ENCODE measurements around the gene GSAP.

Gene GSAP

GRCh38 chr7:77438131-77438530 lies 22.0 kb upstream of the GSAP start:
- Histone ChIP-seq H3K9me3 (ENCODE audit: control insufficient read depth, insufficient read depth, low read depth, low read length) (no peaks in the 10 kb centered on the region), H3K27ac (ENCODE audit: low read depth, low read length) (no peak overlapping the region)

DNA sequence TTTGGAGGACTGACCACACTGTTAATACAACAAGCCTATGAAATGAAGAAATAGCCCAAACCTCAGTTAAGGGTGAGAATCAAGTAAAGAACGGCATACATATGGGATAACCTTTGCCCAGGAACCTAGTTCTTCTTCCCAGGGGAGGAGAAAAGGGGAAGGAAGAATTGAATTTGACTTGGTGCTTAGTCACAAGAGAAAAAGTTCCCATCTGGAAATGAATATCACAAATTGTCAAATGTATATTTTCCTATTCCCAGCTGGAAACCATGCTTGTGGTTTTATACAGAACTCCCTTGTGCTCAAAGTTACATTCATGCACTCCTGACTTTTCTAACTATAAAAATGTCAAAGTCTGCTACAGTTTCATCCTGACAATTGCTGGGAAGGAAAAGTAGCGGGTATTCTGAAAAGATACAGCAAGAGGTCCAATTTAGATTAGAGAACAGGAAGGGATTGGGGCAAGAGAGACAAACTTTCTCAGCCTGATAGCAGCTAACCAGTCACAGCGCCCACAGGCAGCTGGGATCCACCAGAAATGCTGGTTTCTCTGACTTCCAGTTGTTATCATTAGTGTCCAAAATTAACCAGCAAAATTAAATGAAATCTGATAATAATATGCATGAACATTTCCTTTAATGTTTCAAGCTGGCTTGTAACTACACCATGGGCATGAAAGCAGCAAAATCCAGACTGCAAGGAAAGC lies 18.6 kb upstream of the GSAP start:
- Histone ChIP-seq H3K4me1 (ENCODE audit: control insufficient read depth, insufficient read depth, low read length) (0 out of 2 replicates have a peak, but pooled peaks cover 3% of the 10 kb centered on the region), H3K27ac (ENCODE audit: low read depth, low read length) (no peak overlapping the region), H3K9ac (ENCODE audit: low read length) (no peak overlapping the region), H3K4me3 (ENCODE audit: low read depth, low read length) (no peak overlapping the region), H3K36me3 (ENCODE audit: control insufficient read depth, insufficient read depth, low read length) (no peaks in the 10 kb centered on the region), H3K27me3 (ENCODE audit: control insufficient read depth, insufficient read depth, low read length) (no peaks in the 10 kb centered on the region), H3K9me3 (ENCODE audit: control insufficient read depth, insufficient read depth, low read depth, low read length) (no peaks in the 10 kb centered on the region)

More at GRCh38 chr7:77438131-77438530, 22.0 kb upstream of the GSAP start:
- H3K4me3 ChIP-seq (ENCODE audit: low read depth, low read length) = no peak overlapping the region
- no peak overlapping the region for H3K9ac ChIP-seq (ENCODE audit: low read length)
- H3K36me3 ChIP-seq (ENCODE audit: control insufficient read depth, insufficient read depth, low read length) = no peaks in the 10 kb centered on the region
- H3K4me1 ChIP-seq (ENCODE audit: control insufficient read depth, insufficient read depth, low read length) = 0 out of 2 replicates have a peak, but pooled peaks cover 3% of the 10 kb centered on the region
- no peaks in the 10 kb centered on the region for H3K27me3 ChIP-seq (ENCODE audit: control insufficient read depth, insufficient read depth, low read length)

DNA sequence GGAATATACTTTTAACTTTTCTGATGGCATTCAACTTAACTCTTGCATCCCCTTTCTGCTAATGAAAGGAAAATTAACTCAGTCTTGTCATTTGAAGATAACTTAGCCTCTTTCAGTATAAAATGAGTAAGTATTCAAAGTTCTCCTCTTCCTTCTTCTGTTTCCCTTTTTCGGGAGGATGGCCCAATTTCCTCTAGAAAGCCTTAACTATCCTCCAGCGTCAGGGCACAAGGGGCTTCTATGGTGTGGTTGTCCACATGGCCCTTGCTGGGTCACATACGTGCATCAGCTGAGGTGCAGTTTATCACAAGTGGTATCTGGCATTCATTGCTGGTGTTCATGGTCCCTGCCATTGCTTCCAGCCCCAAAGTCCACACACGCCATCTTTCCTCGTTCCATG lies 17.8 kb upstream of the GSAP start:
- Histone ChIP-seq H3K4me3 (ENCODE audit: low read depth, low read length) (no peak overlapping the region), H3K27ac (ENCODE audit: low read depth, low read length) (no peak overlapping the region), H3K27me3 (ENCODE audit: control insufficient read depth, insufficient read depth, low read length) (no peaks in the 10 kb centered on the region), H3K9ac (ENCODE audit: low read length) (no peak overlapping the region), H3K36me3 (ENCODE audit: control insufficient read depth, insufficient read depth, low read length) (no peaks in the 10 kb centered on the region), H3K9me3 (ENCODE audit: control insufficient read depth, insufficient read depth, low read depth, low read length) (no peaks in the 10 kb centered on the region), H3K4me1 (ENCODE audit: control insufficient read depth, insufficient read depth, low read length) (peaks cover 7% of the 10 kb centered on the region; the same call in 1 of the 2 replicates)

- no peaks in the 10 kb centered on the region for H3K9me3 ChIP-seq (ENCODE audit: control insufficient read depth, insufficient read depth, low read depth, low read length)
- no peak overlapping the region for H3K27ac ChIP-seq (ENCODE audit: low read depth, low read length)
- H3K36me3 ChIP-seq (ENCODE audit: control insufficient read depth, insufficient read depth, low read length) = no peaks in the 10 kb centered on the region
- H3K9ac ChIP-seq (ENCODE audit: low read length) = no peak overlapping the region
- H3K4me1 ChIP-seq (ENCODE audit: control insufficient read depth, insufficient read depth, low read length) = peaks cover 34% of the 10 kb centered on the region
- no peaks in the 10 kb centered on the region for H3K27me3 ChIP-seq (ENCODE audit: control insufficient read depth, insufficient read depth, low read length)
- H3K4me3 ChIP-seq (ENCODE audit: low read depth, low read length) = no peak overlapping the region
Measured at GRCh38 chr7:77430927-77431326, 14.8 kb upstream of the GSAP start.

GRCh38 chr7:77428777-77429231 lies 12.7 kb upstream of the GSAP start:
- H3K27ac ChIP-seq (ENCODE audit: low read depth, low read length) = no peak overlapping the region
- no peaks in the 10 kb centered on the region for H3K9me3 ChIP-seq (ENCODE audit: control insufficient read depth, insufficient read depth, low read depth, low read length)
- peaks cover 46% of the 10 kb centered on the region for H3K4me1 ChIP-seq (ENCODE audit: control insufficient read depth, insufficient read depth, low read length)
- H3K27me3 ChIP-seq (ENCODE audit: control insufficient read depth, insufficient read depth, low read length) = no peaks in the 10 kb centered on the region
- H3K36me3 ChIP-seq (ENCODE audit: control insufficient read depth, insufficient read depth, low read length) = no peaks in the 10 kb centered on the region
- no peak overlapping the region for H3K4me3 ChIP-seq (ENCODE audit: low read depth, low read length)
- no peak overlapping the region for H3K9ac ChIP-seq (ENCODE audit: low read length)

DNA sequence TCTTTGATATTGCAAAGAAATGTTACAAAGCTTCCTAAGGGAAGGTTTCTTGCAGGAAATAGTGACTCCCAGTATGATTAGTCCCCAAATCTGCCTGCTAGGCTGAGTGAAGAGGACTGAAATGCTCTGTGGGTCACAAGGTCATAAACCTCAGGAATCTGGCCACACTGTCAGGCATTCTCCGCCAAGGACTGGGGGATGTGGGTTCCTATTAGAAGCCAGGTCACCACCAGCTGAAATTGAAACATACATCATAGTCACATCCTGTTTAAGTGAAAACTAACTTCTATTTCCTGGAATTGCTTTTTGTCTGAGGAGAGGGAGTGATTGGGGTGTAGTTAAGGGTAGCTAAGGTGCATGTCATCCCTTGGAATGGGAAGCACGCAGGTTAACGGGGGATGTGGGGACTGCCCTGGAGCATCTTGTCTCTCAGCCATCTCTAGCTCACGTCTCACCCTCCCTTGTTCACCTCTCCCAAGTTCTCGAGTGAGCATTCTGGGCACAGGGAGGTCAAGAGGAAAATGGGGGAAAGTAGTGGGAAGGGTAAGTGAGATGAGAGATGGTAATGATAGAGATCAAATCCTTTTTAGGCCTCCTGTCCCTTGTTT lies 12.0 kb upstream of the GSAP start:
- no peak overlapping the region for H3K9ac ChIP-seq (ENCODE audit: low read length)
- no peak overlapping the region for H3K4me3 ChIP-seq (ENCODE audit: low read depth, low read length)
- no peak overlapping the region for H3K27ac ChIP-seq (ENCODE audit: low read depth, low read length)

DNA sequence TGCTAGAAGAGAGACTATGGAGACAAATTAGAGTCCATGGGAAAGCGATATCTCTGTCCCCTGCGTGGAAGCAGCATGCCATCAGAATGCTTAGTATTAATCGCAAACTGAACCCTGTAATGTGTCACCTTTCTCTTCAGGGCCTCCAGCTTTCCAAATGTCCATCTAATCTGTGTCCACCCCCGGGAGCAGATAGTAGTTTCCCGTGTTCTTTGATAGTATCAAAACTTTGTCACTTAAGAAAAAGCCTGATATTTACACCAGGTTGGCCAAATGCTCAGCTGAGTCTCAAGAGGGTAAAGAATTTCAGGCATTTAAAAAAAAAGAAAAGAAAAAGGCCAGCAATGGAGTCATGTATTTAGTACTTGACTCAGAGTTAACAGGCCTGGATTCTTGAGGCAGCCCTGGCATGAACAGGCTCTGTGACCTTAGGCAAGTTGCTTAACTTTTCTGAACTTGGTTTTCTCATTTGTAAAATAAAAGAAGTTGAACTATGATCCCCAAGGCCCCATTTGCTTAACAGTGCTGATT lies 10.4 kb upstream of the GSAP start:
- H3K4me1 ChIP-seq (ENCODE audit: control insufficient read depth, insufficient read depth, low read length) = peaks cover 46% of the 10 kb centered on the region
- peak overlapping the region; percentile 30; the same call in 1 of the 2 replicates for H3K4me3 ChIP-seq (ENCODE audit: low read depth, low read length)

More for the DNA sequence above, 12.0 kb upstream of the GSAP start:
- peaks cover 46% of the 10 kb centered on the region for H3K4me1 ChIP-seq (ENCODE audit: control insufficient read depth, insufficient read depth, low read length)
- no peaks in the 10 kb centered on the region for H3K36me3 ChIP-seq (ENCODE audit: control insufficient read depth, insufficient read depth, low read length)
- H3K27me3 ChIP-seq (ENCODE audit: control insufficient read depth, insufficient read depth, low read length) = no peaks in the 10 kb centered on the region
- H3K9me3 ChIP-seq (ENCODE audit: control insufficient read depth, insufficient read depth, low read depth, low read length) = no peaks in the 10 kb centered on the region; the same call in 1 of the 2 replicates

DNA sequence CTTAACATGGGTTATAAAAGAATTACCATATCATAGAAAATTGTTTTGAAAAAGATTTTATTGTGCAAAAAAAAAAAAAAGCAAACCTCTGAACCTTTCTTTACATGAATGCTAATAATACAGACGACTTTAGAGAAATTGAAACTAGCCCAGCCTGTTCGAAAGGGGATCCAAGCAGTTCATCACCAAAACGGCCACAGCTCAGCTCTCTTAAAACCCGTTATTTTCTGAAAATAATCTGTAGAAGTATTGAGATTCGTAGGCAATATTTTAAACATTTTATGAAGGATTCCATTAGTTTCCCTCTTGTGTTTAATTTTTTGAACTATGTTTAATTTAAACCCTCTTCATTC lies 9.9 kb upstream of the GSAP start:
- peak overlapping the region; percentile 30 for H3K4me3 ChIP-seq (ENCODE audit: low read depth, low read length)

More for the DNA sequence above, 10.4 kb upstream of the GSAP start:
- Histone ChIP-seq H3K9me3 (ENCODE audit: control insufficient read depth, insufficient read depth, low read depth, low read length) (no peaks in the 10 kb centered on the region; the same call in 1 of the 2 replicates), H3K9ac (ENCODE audit: low read length) (peak overlapping the region; percentile 59), H3K27ac (ENCODE audit: low read depth, low read length) (peak overlapping the region; percentile 80; the same call in 1 of the 2 replicates), H3K27me3 (ENCODE audit: control insufficient read depth, insufficient read depth, low read length) (no peaks in the 10 kb centered on the region), H3K36me3 (ENCODE audit: control insufficient read depth, insufficient read depth, low read length) (no peaks in the 10 kb centered on the region)

DNA sequence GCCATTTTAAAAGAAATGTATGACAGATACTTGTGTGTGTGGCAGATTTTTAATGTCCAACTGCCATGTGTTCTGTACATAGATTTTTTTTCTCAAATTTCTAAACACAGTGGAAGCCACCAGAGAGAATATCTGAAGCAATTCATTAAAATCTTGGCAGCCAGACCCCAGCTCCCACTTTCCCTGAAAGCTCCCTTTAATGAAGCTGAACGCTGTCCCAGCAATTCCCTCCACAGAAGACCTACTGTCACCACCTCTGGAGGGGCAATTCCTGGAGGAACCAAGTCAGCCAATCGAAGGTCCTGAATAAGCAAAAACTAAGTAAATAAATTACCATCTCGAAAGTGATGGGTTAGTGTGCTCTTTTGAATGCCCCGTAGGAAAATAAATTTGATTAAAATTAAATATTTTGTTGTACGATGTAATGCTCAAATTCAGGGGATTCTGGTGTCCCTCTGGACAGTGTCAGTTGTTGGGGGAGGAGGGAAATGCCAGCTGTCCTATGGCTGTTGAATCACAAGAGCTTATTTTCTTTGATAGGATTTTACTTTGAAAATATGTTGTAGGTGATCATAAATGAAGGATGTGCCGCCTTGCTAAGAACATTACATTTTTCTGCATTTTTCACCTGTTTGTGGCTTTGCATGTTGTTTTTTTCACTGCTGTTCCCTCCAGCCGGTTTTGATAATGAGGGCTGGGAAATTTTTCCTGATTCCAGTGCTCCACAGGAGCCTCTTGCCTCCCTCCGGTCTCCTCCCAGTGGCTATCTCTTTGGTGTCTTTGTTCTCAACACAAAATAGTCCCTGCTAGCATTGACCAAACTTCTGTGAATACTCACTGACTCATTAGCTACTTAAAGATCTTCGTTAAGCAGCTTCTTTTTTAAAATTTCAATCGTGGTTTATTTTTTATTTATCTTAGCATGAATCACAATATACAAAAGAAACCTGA lies 9.2 kb upstream of the GSAP start:
- Histone ChIP-seq H3K9ac (ENCODE audit: low read length) (peak overlapping the region; percentile 61), H3K9me3 (ENCODE audit: control insufficient read depth, insufficient read depth, low read depth, low read length) (no peaks in the 10 kb centered on the region; the same call in 1 of the 2 replicates), H3K4me1 (ENCODE audit: control insufficient read depth, insufficient read depth, low read length) (peaks cover 46% of the 10 kb centered on the region), H3K36me3 (ENCODE audit: control insufficient read depth, insufficient read depth, low read length) (no peaks in the 10 kb centered on the region), H3K27me3 (ENCODE audit: control insufficient read depth, insufficient read depth, low read length) (no peaks in the 10 kb centered on the region), H3K27ac (ENCODE audit: low read depth, low read length) (peak overlapping the region; percentile 80; the same call in 1 of the 2 replicates), H3K4me3 (ENCODE audit: low read depth, low read length) (peak overlapping the region; percentile 30)

More for the DNA sequence above, 9.9 kb upstream of the GSAP start:
- Histone ChIP-seq H3K36me3 (ENCODE audit: control insufficient read depth, insufficient read depth, low read length) (no peaks in the 10 kb centered on the region), H3K4me1 (ENCODE audit: control insufficient read depth, insufficient read depth, low read length) (peaks cover 46% of the 10 kb centered on the region), H3K27ac (ENCODE audit: low read depth, low read length) (peak overlapping the region; percentile 80; the same call in 1 of the 2 replicates), H3K27me3 (ENCODE audit: control insufficient read depth, insufficient read depth, low read length) (no peaks in the 10 kb centered on the region), H3K9me3 (ENCODE audit: control insufficient read depth, insufficient read depth, low read depth, low read length) (no peaks in the 10 kb centered on the region; the same call in 1 of the 2 replicates), H3K9ac (ENCODE audit: low read length) (peak overlapping the region; percentile 61)

DNA sequence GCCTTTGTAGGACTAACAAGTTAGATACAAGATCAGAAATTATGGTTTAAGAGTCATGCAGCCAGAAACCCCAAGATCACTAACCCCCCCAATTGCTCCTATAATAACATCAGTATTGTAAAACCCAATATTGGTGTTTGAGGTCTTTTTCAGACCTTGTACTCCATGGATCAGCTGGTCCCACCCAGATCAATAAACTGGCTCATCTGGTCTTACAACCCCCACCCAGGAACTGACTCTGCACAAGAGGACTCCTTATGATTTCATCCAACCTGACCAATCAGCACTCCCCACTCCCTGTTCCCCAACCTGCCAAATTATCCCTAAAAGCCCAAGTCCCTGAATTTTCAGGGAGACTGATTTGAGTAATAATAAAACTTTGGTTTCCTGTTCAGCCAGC lies 6.4 kb upstream of the GSAP start:
- H3K36me3 ChIP-seq (ENCODE audit: control insufficient read depth, insufficient read depth, low read length) = no peaks in the 10 kb centered on the region
- H3K9me3 ChIP-seq (ENCODE audit: control insufficient read depth, insufficient read depth, low read depth, low read length) = no peaks in the 10 kb centered on the region; the same call in 1 of the 2 replicates
- no peak overlapping the region for H3K4me3 ChIP-seq (ENCODE audit: low read depth, low read length)
- no peak overlapping the region for H3K9ac ChIP-seq (ENCODE audit: low read length)
- H3K27me3 ChIP-seq (ENCODE audit: control insufficient read depth, insufficient read depth, low read length) = no peaks in the 10 kb centered on the region
- no peak overlapping the region for H3K27ac ChIP-seq (ENCODE audit: low read depth, low read length)
- H3K4me1 ChIP-seq (ENCODE audit: control insufficient read depth, insufficient read depth, low read length) = peaks cover 33% of the 10 kb centered on the region
